Colonic mucosa (tissue), 4 donors: ENCODE measurements around the gene CLN3. TPM values are rescaled to one million over a fixed set of nuclear protein-coding genes. Genes with fewer than 3 reads are reported as not detected.
A peak's percentile ranks its signal among the peaks of the same experiment; 100 is the strongest.

Experiments
- DNase-seq: peaks from one replicate; pipeline ENCODE4 v3.0.0-alpha.2; 2020
- H3K27ac ChIP-seq: fragments of 200-600 bp; one replicate; pipeline ENCODE4 v1.8.0; 2021
- H3K27me3 ChIP-seq: fragments of 200-600 bp; one replicate; pipeline ENCODE4 v1.8.0; 2021
- H3K36me3 ChIP-seq: fragments of 200-600 bp; one replicate; pipeline ENCODE4 v1.8.0; 2021
- H3K4me1 ChIP-seq: fragments of 200-600 bp; one replicate; pipeline ENCODE4 v1.8.0; 2021; ENCODE audit warnings: mild to moderate bottlenecking
- H3K4me3 ChIP-seq: fragments of 200-600 bp; one replicate; pipeline ENCODE4 v1.8.0; 2021
- H3K9ac ChIP-seq, 2 donors: one replicate each; pipeline ENCODE4 v1.7.0; 2013; ENCODE audit warnings: control low read depth in 2 of 2, low read depth in 2 of 2, low read length in 2 of 2
- H3K9me3 ChIP-seq: fragments of 200-600 bp; one replicate; pipeline ENCODE4 v1.8.0; 2021
- intact Hi-C: fragments of 100-400 bp; cut with DNase I; formaldehyde crosslinking; loops from one replicate; pipeline ENCODE4 v1.14.1; 2022
- total RNA-seq, 2 donors: library from RNA; stranded (reverse); fragmentation: NEBNext Ultra II Directional in 1 of 2; extraction: Animal tissue kit (Norgen Biotek cat#: 25700) in 1 of 2; gene quantifications; one replicate each; pipeline ENCODE4 v1.2.1, GENCODE V29; 2021
- TF ChIP-seq, protein P1 (sequence below): fragments of 200-600 bp; IDR thresholded peaks from one replicate; pipeline ENCODE4 v1.8.0; 2022; ENCODE audit warnings: antibody characterized with exemption, mild to moderate bottlenecking
- donor health status: healthy.
- donor health status: DM: no; HTN: no; CAD: no.
- donor health status: DM: no; HTN: no; CAD: no.

Gene CLN3
- total RNA-seq, 2 donors from 2014 or later, result 101 to 123 TPM

- TF ChIP-seq, protein P1, sequence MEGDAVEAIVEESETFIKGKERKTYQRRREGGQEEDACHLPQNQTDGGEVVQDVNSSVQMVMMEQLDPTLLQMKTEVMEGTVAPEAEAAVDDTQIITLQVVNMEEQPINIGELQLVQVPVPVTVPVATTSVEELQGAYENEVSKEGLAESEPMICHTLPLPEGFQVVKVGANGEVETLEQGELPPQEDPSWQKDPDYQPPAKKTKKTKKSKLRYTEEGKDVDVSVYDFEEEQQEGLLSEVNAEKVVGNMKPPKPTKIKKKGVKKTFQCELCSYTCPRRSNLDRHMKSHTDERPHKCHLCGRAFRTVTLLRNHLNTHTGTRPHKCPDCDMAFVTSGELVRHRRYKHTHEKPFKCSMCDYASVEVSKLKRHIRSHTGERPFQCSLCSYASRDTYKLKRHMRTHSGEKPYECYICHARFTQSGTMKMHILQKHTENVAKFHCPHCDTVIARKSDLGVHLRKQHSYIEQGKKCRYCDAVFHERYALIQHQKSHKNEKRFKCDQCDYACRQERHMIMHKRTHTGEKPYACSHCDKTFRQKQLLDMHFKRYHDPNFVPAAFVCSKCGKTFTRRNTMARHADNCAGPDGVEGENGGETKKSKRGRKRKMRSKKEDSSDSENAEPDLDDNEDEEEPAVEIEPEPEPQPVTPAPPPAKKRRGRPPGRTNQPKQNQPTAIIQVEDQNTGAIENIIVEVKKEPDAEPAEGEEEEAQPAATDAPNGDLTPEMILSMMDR, result no peak
- Histone ChIP-seq H3K4me3 (no peak overlapping the region), H3K27ac (no peak overlapping the region), H3K4me1 (no peaks in the 10 kb centered on the region), H3K9me3 (no peaks in the 10 kb centered on the region), H3K36me3 (no peaks in the 10 kb centered on the region), H3K9ac (peak overlapping the region in 1 of 2 donors; percentile 19), H3K27me3 (no peaks in the 10 kb centered on the region)
- no peak for DNase-seq
- intact Hi-C loops, result no loop called here
Observed at GRCh38 chr16:28497386-28497785, 5.5 kb upstream of the CLN3 start.

GRCh38 chr16:28496844-28497243 lies 5.0 kb upstream of the CLN3 start:
- Histone ChIP-seq H3K27me3 (no peaks in the 10 kb centered on the region), H3K27ac (no peak overlapping the region), H3K4me3 (no peak overlapping the region), H3K36me3 (no peaks in the 10 kb centered on the region), H3K9me3 (no peaks in the 10 kb centered on the region), H3K4me1 (no peaks in the 10 kb centered on the region), H3K9ac (peak overlapping the region in 1 of 2 donors; percentile 99)
- intact Hi-C loops, result no loop called here
- TF ChIP-seq, protein P1, result no peak
- no peak for DNase-seq

GRCh38 chr16:28495795-28496749 lies 4.2 kb upstream of the CLN3 start:
- no peaks in the 10 kb centered on the region for H3K4me1 ChIP-seq
- no peaks in the 10 kb centered on the region for H3K36me3 ChIP-seq
- peak overlapping the region; percentile 86 for H3K27ac ChIP-seq
- peak overlapping the region; percentile 79 to 99 for H3K9ac ChIP-seq
- no peaks in the 10 kb centered on the region for H3K27me3 ChIP-seq
- intact Hi-C loops, result no loop called here
- peak; percentile 50 for DNase-seq
- peak overlapping the region; percentile 49 for H3K4me3 ChIP-seq
- TF ChIP-seq, protein P1, result no peak
- no peaks in the 10 kb centered on the region for H3K9me3 ChIP-seq

- peak overlapping the region; percentile 86 for H3K27ac ChIP-seq
- no peaks in the 10 kb centered on the region for H3K4me1 ChIP-seq
Observed at GRCh38 chr16:28495098-28495793, 3.4 kb upstream of the CLN3 start.

More at GRCh38 chr16:28495098-28495793, 3.4 kb upstream of the CLN3 start:
- TF ChIP-seq, protein P1, result no peak
- H3K36me3 ChIP-seq, result no peaks in the 10 kb centered on the region
- H3K9ac ChIP-seq, result peak overlapping the region; percentile 79 to 99
- H3K4me3 ChIP-seq, result peak overlapping the region; percentile 49
- no peaks in the 10 kb centered on the region for H3K27me3 ChIP-seq
- intact Hi-C loops, result no loop called here
- peak; percentile 79 for DNase-seq
- no peaks in the 10 kb centered on the region for H3K9me3 ChIP-seq
